ENCODE results near the gene LSM14A. TPM values are rescaled to one million over a fixed set of nuclear protein-coding genes. Genes with fewer than 3 reads are reported as not detected.

LSM14A gene
- total and polyA plus RNA-seq, 2 of the 13 experiments (the other 11 are each of a cell fraction or from before 2014, with no cell fraction given), result 77.0 to 83.6 TPM

GRCh38 chr19:34173193-34173956 is 1.1 kb downstream of the LSM14A start (continued):
- TF ChIP-seq ZNF710 (CRISPR knock-in tag; IDR thresholded peaks at IDR 0.05; ENCODE audit: borderline replicate concordance), result no peak
- TF ChIP-seq ZNF224 (CRISPR knock-in tag; IDR thresholded peaks at IDR 0.05), result peak; percentile 51; the same call in 1 of the 2 replicates
- TF ChIP-seq KLF16 (CRISPR knock-in tag; IDR thresholded peaks at IDR 0.05), result peak in 1 of 2 experiments; percentile 78; a peak in 2 of 4 replicates
- TF ChIP-seq ZNF530 (CRISPR knock-in tag; IDR thresholded peaks at IDR 0.05; ENCODE audit: low read depth), result no peak
- peak; percentile 50; the same call in 1 of the 2 replicates for TF ChIP-seq ZNF691 (CRISPR knock-in tag; IDR thresholded peaks at IDR 0.05; ENCODE audit: borderline replicate concordance, low read depth)
- no peak for TF ChIP-seq FLYWCH1 (CRISPR knock-in tag; IDR thresholded peaks at IDR 0.05)
- peak; percentile 64; the same call in 1 of the 2 replicates for TF ChIP-seq HDAC2 (CRISPR knock-in tag; IDR thresholded peaks at IDR 0.05)
- TF ChIP-seq ZBTB20 (CRISPR knock-in tag; IDR thresholded peaks at IDR 0.05; ENCODE audit: borderline replicate concordance, low read depth), result peak; percentile 66; the same call in 1 of the 2 replicates
- no peak for TF ChIP-seq FOXK2 (IDR thresholded peaks at IDR 0.05)
- TF ChIP-seq ZNF33A (CRISPR knock-in tag; IDR thresholded peaks at IDR 0.05; ENCODE audit: borderline replicate concordance), result no peak
- TF ChIP-seq HNF4G (IDR thresholded peaks at IDR 0.05; ENCODE audit: borderline replicate concordance, low read depth, low read length), result peak; percentile 72
- peak; percentile 79; the same call in 1 of the 2 replicates for TF ChIP-seq HNF4G (CRISPR knock-in tag; IDR thresholded peaks at IDR 0.05; ENCODE audit: borderline replicate concordance, low read depth)
- no peak for TF ChIP-seq SNAPC4 (CRISPR knock-in tag; IDR thresholded peaks at IDR 0.05)
- no peak for TF ChIP-seq SNAPC2 (CRISPR knock-in tag; IDR thresholded peaks at IDR 0.05)
- TF ChIP-seq SMARCC2 (IDR thresholded peaks at IDR 0.05), result no peak
- TF ChIP-seq KDM2A (CRISPR knock-in tag; IDR thresholded peaks at IDR 0.05; ENCODE audit: borderline replicate concordance, low read depth), result peak; percentile 32; the same call in 1 of the 2 replicates
- TF ChIP-seq GLMP (CRISPR knock-in tag; IDR thresholded peaks at IDR 0.05; ENCODE audit: borderline replicate concordance), result no peak
- TF ChIP-seq ZNF546 (CRISPR knock-in tag; conservative IDR thresholded peaks at IDR 0.05), result 0 out of 2 replicates have a peak, but pooled peaks have one; percentile 1
- TF ChIP-seq ZSCAN20 (CRISPR knock-in tag; IDR thresholded peaks at IDR 0.05; ENCODE audit: borderline replicate concordance), result 0 out of 2 replicates have a peak, but pooled peaks have one; percentile 17
- TF ChIP-seq ZNF878 (CRISPR knock-in tag; IDR thresholded peaks at IDR 0.05), result peak; percentile 68; the same call in 1 of the 2 replicates
